ENCODE data around the gene TMEM127.
"Not testable (repeated sequence)": the region's sequence is repeated elsewhere in the genome, so short reads cannot be mapped to it uniquely, and the experiment has no call there.

TMEM127 gene

GRCh38 chr2:96262306-96262705 is 3.5 kb downstream of the TMEM127 start:
- DNase-seq (ENCODE audit: low spot score), result no peak

- no peak for DNase-seq (ENCODE audit: low spot score)
Observed at GRCh38 chr2:96261328-96262003, 4.3 kb downstream of the TMEM127 start.

- peak; percentile 23 for DNase-seq (ENCODE audit: low spot score)
Observed at GRCh38 chr2:96260387-96261260, 5.2 kb downstream of the TMEM127 start.

- DNase-seq (ENCODE audit: low spot score), result no peak
Observed at GRCh38 chr2:96259497-96259921, 6.3 kb downstream of the TMEM127 start.

GRCh38 chr2:96258166-96259022 is 7.4 kb downstream of the TMEM127 start:
- no peak for DNase-seq (ENCODE audit: low spot score)

GRCh38 chr2:96257744-96258143 is 8.1 kb downstream of the TMEM127 start:
- DNase-seq (ENCODE audit: low spot score), result not testable (repeated sequence)

- no peak for DNase-seq (ENCODE audit: low spot score)
Observed at GRCh38 chr2:96256611-96257113, 9.1 kb downstream of the TMEM127 start.

GRCh38 chr2:96254571-96254970 is 11.2 kb downstream of the TMEM127 start:
- no peak for DNase-seq (ENCODE audit: low spot score)

GRCh38 chr2:96253006-96253405 is 12.8 kb downstream of the TMEM127 start:
- DNase-seq (ENCODE audit: low spot score), result no peak

- DNase-seq (ENCODE audit: low spot score), result no peak
Observed at GRCh38 chr2:96252526-96252925, 13.3 kb downstream of the TMEM127 start.

- DNase-seq (ENCODE audit: low spot score), result no peak
Observed at GRCh38 chr2:96251721-96252292, 14.0 kb downstream of the TMEM127 start.

GRCh38 chr2:96250188-96250587 is 15.6 kb downstream of the TMEM127 start:
- no peak for DNase-seq (ENCODE audit: low spot score)

- no peak for DNase-seq (ENCODE audit: low spot score)
Observed at GRCh38 chr2:96249654-96250053, 16.1 kb downstream of the TMEM127 start.

- no peak for DNase-seq (ENCODE audit: low spot score)
Observed at GRCh38 chr2:96248624-96249023, 17.2 kb downstream of the TMEM127 start.

- DNase-seq (ENCODE audit: low spot score), result no peak
Observed at GRCh38 chr2:96247896-96248295, 17.9 kb downstream of the TMEM127 start.

GRCh38 chr2:96247009-96247408 is 18.8 kb downstream of the TMEM127 start:
- DNase-seq (ENCODE audit: low spot score), result no peak

- no peak for DNase-seq (ENCODE audit: low spot score)
Observed at GRCh38 chr2:96245609-96246390, 20.0 kb downstream of the TMEM127 start.

- no peak for DNase-seq (ENCODE audit: low spot score)
Observed at GRCh38 chr2:96243843-96244242, 22.0 kb downstream of the TMEM127 start.

GRCh38 chr2:96241900-96242611 is 23.7 kb downstream of the TMEM127 start:
- DNase-seq (ENCODE audit: low spot score), result no peak

- no peak for DNase-seq (ENCODE audit: low spot score)
Observed at GRCh38 chr2:96241227-96241626, 24.6 kb downstream of the TMEM127 start.

Data from hematopoietic multipotent progenitor cell treated with erythropoietin and hydrocortisone succinate and interleukin-3 and kit ligand, for 15 days (in vitro differentiated cells).